Measurements from ENCODE around the gene PTPRJ.

Gene PTPRJ

DNA sequence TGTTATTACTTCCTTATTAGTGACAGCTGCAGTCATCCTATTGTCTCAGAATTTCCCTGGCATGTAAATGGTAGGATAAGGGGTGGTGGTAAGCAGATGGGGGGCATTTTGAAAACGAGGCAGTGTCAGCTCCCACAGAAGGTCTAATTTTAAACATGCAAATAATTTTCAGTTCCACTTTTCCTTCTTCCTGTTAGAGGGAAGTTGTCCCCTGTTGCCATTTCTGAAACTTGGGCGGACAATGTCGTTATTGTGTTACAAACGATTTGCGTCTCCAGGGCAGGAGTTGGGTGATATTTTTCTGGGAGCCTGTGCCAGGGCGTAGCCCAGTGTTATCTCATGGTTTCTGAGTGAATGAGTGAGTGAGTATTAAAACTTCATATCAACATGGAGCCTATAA, 7.4 kb downstream of the PTPRJ start:
- no peak overlapping the region for H3K4me3 ChIP-seq (ENCODE audit: control insufficient read depth, low read depth, low read length)
- no peak for DNase-seq (ENCODE audit: low read depth)
- no peak for TF ChIP-seq CTCF (IDR thresholded peaks at IDR 0.05; ENCODE audit: control insufficient read depth, insufficient read depth, low read depth, low read length, missing control alignments)

DNA sequence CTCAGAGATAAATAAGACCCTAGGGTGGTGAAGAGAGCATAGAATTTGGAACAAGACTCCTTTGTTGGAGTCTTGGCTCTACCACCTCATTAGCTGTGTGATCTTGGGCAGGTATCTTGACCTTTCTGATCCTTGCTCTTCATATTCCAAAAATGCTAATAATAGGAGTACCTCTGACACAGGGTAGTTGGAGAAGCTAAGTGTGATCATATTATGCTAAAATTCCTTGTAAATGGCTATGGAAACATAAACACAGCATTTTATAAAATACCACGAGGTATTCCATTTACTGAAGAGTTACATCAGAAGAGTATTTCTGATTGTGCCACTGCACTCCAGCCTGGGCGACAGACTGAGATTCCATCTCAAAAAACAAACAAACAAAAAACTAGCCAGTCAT, 9.4 kb downstream of the PTPRJ start:
- H3K4me3 ChIP-seq (ENCODE audit: control insufficient read depth, low read depth, low read length) = no peak overlapping the region
- TF ChIP-seq CTCF (IDR thresholded peaks at IDR 0.05; ENCODE audit: control insufficient read depth, insufficient read depth, low read depth, low read length, missing control alignments) = no peak
- DNase-seq (ENCODE audit: low read depth) = no peak

DNA sequence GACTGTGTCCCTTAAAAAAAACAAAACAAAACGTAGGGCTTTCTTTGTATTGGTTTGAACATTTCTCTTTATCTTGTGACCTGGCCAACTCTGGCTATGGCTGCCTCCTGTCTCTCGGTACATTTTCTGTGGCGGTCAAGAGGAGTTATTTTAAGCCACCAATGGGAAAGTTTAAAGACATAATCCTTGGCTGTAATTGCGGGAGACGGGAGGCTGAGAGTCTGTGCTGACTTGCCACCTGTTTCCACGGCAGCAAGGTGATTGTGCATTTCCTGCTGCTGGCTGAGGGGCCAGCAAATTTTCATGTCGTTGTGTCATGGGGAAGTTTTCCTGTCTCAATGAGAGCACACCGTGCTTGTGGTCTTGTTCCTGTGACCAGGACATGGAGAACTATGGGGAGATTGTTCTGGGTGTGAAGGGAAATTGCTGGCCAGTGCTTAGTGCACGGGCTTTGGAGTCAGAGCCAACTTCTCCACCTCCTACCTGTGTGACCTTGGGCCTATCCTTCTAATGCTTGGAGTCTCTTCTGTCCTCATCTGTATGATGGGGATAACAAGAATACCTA, 11.0 kb downstream of the PTPRJ start:
- TF ChIP-seq CTCF (IDR thresholded peaks at IDR 0.05; ENCODE audit: control insufficient read depth, insufficient read depth, low read depth, low read length, missing control alignments) = no peak
- no peak overlapping the region for H3K4me3 ChIP-seq (ENCODE audit: control insufficient read depth, low read depth, low read length)
- no peak for DNase-seq (ENCODE audit: low read depth)

- no peak for TF ChIP-seq CTCF (IDR thresholded peaks at IDR 0.05; ENCODE audit: control insufficient read depth, insufficient read depth, low read depth, low read length, missing control alignments)
- no peak overlapping the region for H3K4me3 ChIP-seq (ENCODE audit: control insufficient read depth, low read depth, low read length)
- DNase-seq (ENCODE audit: low read depth) = no peak
Observed at GRCh38 chr11:47991894-47992293, 11.5 kb downstream of the PTPRJ start.

- no peak overlapping the region for H3K4me3 ChIP-seq (ENCODE audit: control insufficient read depth, low read depth, low read length)
- TF ChIP-seq CTCF (IDR thresholded peaks at IDR 0.05; ENCODE audit: control insufficient read depth, insufficient read depth, low read depth, low read length, missing control alignments) = no peak
- DNase-seq (ENCODE audit: low read depth) = no peak
Observed at GRCh38 chr11:47992959-47993820, 12.8 kb downstream of the PTPRJ start.

DNA sequence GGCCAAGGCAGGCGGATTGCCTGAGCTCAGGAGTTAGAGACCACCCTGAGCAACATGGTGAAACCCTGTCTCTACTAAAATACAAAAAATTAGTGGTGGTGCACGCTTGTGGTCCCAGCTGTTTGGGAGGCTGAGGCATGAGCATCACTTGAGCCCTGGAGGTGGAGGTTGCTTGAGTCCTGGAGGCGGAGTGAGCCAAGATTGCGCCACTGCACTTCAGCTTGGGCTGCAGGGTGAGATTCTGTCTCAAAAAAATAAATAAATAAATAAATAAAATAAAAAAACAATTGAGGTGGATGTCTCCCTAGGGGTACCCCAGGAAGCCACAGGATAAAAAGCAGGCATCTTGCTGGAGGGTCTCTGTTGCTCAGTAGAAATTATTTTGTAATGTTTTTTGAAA, 14.1 kb downstream of the PTPRJ start:
- DNase-seq (ENCODE audit: low read depth) = no peak
- H3K4me3 ChIP-seq (ENCODE audit: control insufficient read depth, low read depth, low read length) = no peak overlapping the region
- no peak for TF ChIP-seq CTCF (IDR thresholded peaks at IDR 0.05; ENCODE audit: control insufficient read depth, insufficient read depth, low read depth, low read length, missing control alignments)

Measured in AG09309 (cell line).